Measurements from ENCODE around the gene BNC2.

The BNC2 gene

GRCh38 chr9:16811987-16812685 lies 58.3 kb downstream of the BNC2 start:
- DNase-seq = no peak

DNA sequence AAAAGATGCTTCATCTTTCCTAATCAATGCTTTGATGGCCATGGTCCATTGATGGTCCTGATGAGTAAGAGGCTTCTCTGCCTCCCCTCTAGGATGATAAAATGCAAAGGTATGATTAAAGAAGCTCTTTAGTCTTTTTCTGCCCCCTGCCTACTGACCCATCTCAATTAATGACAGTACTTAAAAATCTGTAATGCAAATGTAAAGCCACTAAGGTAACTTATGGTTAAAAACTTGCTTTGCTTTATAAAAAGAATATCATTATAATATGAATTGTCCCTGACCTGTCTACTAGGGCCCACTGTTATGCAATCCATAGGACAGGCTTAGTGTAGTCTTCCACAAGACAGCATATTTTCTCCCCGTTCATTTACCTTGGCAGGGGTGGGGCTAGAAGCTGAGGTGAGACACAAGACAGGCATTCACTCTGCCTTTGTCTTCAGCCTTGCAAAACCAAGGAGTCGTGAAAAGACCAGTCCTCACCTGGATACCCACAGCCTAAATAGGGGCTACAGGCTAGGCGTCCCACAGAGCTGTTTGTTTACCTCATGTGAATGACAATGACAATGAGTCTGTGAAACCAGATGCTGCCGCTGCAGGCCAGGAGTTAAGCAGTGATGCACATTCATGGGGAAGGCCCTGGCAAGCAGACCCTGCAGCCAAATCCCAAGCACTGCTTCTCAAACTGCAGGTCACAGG lies 60.4 kb downstream of the BNC2 start:
- DNase-seq = no peak

- no peak for DNase-seq
These were observed 63.8 kb downstream of the BNC2 start for GRCh38 chr9:16806674-16807073.

- DNase-seq = no peak
These were observed 66.8 kb downstream of the BNC2 start for GRCh38 chr9:16803648-16804047.

DNA sequence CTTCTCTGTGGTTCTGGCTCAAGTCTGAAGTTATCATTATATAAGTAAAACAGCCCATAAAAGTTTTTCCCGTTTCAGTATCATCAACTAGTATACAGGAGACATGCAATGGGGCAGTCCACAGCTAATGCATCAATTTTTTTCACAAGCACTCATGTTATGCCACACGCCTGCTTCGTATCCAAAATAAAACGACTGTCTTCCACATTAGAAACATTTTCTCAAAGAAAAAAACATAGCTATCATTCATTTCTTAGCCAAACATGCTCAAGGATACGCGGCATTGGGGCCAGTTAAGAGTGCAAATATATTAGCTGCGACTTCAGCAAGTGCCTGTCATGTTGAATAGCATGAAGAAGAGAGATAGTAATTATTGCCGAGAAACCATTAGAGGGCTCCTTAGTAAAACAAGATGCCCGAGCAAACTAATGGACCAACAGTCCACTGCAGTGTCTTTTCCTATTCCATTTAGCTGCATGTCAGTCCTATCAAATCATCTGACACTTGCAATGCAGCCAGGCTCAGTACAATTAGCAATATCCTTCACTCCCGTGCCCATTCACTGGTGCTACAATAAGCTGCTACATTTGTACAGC lies 68.5 kb downstream of the BNC2 start:
- no peak for DNase-seq

DNA sequence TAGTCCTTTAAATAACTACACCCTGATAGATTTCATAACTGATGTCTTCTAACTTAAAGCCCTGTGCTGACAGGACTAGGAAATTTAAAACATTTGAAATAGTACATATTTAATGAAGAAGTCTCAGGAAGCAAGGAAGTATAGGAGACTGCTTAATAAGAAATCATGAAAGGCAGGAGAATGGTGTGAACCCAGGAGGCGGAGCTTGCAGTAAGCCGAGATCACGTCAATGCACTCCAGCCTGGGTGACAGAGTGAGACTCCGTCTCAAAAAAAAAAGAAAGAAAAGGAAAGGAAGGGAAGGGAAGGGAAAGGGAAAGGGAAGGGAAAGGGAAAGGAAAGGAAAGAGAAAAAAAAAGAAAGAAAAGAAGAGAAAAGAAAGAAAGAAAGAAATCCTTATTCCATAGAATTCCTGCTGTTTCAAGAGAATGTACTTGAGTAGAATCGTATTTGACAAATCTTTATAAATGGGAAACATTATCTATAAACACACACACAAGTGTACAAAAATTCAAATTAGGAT lies 74.1 kb downstream of the BNC2 start:
- DNase-seq = no peak

- DNase-seq = no peak
These were observed 75.4 kb downstream of the BNC2 start for GRCh38 chr9:16794871-16795639.

- no peak for DNase-seq
These were observed 76.4 kb downstream of the BNC2 start for GRCh38 chr9:16794103-16794502.

GRCh38 chr9:16787724-16788123 lies 82.7 kb downstream of the BNC2 start:
- DNase-seq = no peak

DNA sequence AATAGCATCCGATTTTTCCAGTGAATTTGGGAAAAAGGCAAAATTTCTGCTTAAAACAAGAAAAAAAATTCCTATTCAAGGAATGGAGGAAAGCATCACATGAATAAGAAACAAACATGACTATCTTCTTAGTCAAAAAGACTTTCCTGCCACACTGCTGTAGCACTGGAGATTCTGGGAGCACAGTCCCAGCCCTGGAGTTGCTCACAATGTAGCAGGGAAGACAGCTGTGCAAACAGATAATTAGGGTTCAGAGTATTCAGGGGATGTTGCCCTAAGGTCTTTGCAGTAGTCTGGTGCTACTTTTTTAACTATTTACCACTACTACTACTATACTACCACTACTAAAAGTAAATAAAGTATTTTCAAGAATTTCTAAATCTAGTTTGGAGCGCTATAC lies 86.5 kb downstream of the BNC2 start:
- no peak for DNase-seq

DNA sequence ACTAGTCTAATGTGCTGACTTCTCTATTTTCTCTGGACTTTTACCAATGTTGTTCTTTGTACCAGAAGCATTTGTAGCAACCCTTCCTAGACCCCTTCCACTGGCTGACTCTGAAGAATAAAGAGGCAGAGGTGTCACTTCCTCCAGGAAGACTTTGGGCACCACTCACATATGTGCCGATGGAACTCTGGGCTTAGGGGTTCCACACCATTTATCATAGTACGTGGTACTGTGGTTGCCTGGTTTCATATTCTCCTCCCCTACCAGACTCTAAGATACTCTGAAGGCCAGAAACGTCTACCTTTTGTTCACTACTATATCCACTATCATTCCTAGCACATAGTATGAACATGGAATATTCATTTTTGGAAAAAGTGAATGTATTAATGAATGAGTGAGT lies 88.0 kb downstream of the BNC2 start:
- no peak for DNase-seq

GRCh38 chr9:16775330-16775729 lies 95.1 kb downstream of the BNC2 start:
- no peak for DNase-seq

- DNase-seq = no peak
These were observed 96.9 kb downstream of the BNC2 start for GRCh38 chr9:16773617-16774016.

- DNase-seq = no peak
These were observed 97.4 kb downstream of the BNC2 start for GRCh38 chr9:16773116-16773515.

DNA sequence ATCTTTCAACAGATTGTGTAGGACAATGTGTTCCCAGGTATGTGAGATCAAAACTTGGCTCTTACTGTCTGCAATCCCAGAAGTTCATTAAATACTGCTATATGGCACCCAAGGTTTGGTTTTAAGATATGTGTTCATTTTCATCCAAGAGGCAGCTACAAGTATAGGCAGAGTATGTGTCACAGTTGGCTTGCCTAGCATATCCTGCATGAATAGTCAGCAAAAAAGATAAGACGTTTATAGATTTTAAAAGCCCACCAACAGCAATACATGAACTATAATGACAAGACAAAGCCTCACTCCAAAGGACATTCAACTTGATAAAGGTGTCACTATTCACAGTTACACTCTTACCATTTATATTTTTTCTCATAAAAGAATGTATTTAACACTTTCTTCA lies 99.1 kb downstream of the BNC2 start:
- no peak for DNase-seq

GRCh38 chr9:16769291-16769690 lies 101.2 kb downstream of the BNC2 start:
- DNase-seq = no peak

- DNase-seq = no peak
These were observed 101.7 kb downstream of the BNC2 start for GRCh38 chr9:16768816-16769215.

DNA sequence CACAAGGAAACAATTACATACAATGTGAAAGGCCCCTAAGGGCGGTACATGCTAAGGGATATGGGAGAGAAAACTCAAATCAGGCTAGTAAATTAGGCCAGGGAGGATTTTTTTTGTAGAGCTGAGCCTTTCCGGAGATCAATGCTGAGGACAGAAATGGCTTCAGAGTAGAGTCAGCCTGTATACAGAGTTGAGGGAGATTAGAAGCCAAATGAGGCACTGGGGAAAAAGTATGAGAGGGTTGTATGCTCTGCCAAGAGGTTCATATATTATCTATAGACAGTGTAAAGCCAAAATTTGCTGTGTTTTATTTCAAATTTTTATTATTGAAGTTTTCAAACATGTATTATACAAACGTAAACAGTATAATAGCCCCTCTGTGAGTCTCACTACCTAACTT lies 103.1 kb downstream of the BNC2 start:
- DNase-seq = no peak

DNA sequence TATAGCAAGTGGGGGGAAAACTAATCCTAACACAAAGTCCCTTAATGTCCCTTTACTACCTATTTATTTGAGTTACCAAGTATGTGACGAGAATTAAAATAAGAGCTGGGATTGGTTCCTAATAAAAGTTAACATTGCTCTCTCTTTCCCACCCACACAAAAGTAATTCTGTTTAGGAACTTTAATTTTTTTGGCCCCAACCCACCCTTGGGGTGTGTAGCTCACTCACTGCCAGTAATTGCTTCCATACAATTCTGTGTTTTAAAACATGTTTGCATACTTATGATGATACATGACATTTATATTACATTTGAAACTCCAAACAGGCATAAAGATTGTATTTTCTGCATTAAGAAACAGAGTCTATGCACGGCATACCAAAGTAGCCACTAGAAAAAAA lies 106.5 kb downstream of the BNC2 start:
- no peak for DNase-seq

- no peak for DNase-seq
These were observed 114.9 kb downstream of the BNC2 start for GRCh38 chr9:16755467-16756160.

DNA sequence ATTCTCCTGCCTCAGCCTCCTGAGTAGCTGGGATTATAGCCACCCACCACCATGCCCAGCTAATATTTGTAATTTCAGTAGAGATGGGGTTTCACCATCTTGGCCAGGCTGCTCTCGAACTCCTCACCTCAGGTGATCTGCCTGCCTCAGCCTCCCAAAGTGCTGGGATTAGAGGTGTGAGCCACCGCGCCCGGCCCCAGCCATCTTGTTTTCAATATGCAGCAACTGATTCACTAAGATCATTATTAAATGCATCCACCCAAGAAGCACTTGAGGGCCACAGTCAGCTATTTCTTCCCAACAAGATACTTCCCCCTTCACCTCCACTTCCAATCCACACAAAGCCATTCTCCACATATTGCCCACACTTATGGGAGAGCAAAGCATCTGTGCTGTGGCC lies 115.8 kb downstream of the BNC2 start:
- no peak for DNase-seq

- DNase-seq = no peak
These were observed 117.2 kb downstream of the BNC2 start for GRCh38 chr9:16753256-16753655.

DNA sequence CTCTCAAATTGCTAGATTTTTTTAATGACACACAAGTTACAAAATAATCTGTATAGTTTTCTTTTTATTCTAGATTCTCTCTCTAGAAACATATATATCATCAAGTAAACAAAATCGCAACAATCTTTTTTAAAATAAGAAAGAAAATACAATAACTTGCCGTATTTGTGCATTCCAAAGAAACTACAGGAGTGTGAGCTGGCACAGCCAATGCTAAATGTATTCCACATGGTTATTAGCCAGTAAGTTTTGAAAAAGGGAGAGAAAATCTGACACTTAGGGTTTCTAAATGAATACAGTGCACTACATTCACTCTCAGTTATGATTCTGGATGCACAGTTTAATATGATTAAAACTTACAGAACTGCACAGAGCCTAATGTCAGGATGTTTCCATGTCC lies 117.9 kb downstream of the BNC2 start:
- no peak for DNase-seq

Measured in MV-4-11 (cell line).